ENCODE measurements around the gene CHTOP.

Gene CHTOP

GRCh38 chr1:153612755-153613331 lies 21.0 kb upstream of the CHTOP start, which contains the start of gene S100A16:
TSS of gene S100A16 (minus strand) at chr1:153613137. CDS start at chr1:153608151, 4,986 bp downstream.
- peak; percentile 86 for DNase-seq (ENCODE audit: low spot score)

- no peak for DNase-seq (ENCODE audit: low spot score)
These were observed 20.5 kb upstream of the CHTOP start for GRCh38 chr1:153613406-153613805.

- DNase-seq (ENCODE audit: low spot score): no peak
These were observed 19.5 kb upstream of the CHTOP start for GRCh38 chr1:153614189-153614900.

- no peak for DNase-seq (ENCODE audit: low spot score)
These were observed 19.0 kb upstream of the CHTOP start for GRCh38 chr1:153614906-153615305.

- DNase-seq (ENCODE audit: low spot score): no peak
These were observed 18.5 kb upstream of the CHTOP start for GRCh38 chr1:153615406-153615805.

- DNase-seq (ENCODE audit: low spot score): no peak
These were observed 17.5 kb upstream of the CHTOP start, which contains the start of gene S100A14 for GRCh38 chr1:153616144-153616916. TSS of gene S100A14 (minus strand) at chr1:153616325. CDS start at chr1:153615858, 467 bp downstream.

- no peak for DNase-seq (ENCODE audit: low spot score)
These were observed 17.0 kb upstream of the CHTOP start for GRCh38 chr1:153616917-153617311.

GRCh38 chr1:153617663-153618062 lies 16.2 kb upstream of the CHTOP start:
- peak; percentile 72 for DNase-seq (ENCODE audit: low spot score)

- no peak for DNase-seq (ENCODE audit: low spot score)
These were observed 14.7 kb upstream of the CHTOP start for GRCh38 chr1:153619171-153619570.

GRCh38 chr1:153623101-153623500 lies 10.8 kb upstream of the CHTOP start:
- no peak for DNase-seq (ENCODE audit: low spot score)

- no peak for DNase-seq (ENCODE audit: low spot score)
These were observed 8.8 kb upstream of the CHTOP start for GRCh38 chr1:153624965-153625611.

GRCh38 chr1:153626477-153626903 lies 7.4 kb upstream of the CHTOP start:
- no peak for DNase-seq (ENCODE audit: low spot score)

- DNase-seq (ENCODE audit: low spot score): peak; percentile 93
These were observed 6.8 kb upstream of the CHTOP start, which contains the start of gene S100A13 for GRCh38 chr1:153626904-153627714. TSS of gene S100A13 (minus strand) at chr1:153627505. CDS start at chr1:153626472, 1,033 bp downstream.

- no peak for DNase-seq (ENCODE audit: low spot score)
These were observed 5.9 kb upstream of the CHTOP start, which contains the start of gene S100A1 for GRCh38 chr1:153627715-153628626. TSS of gene S100A1 (plus strand) at chr1:153628434. CDS start at chr1:153630522, 2,088 bp downstream.

- DNase-seq (ENCODE audit: low spot score): no peak
These were observed 5.1 kb upstream of the CHTOP start for GRCh38 chr1:153628638-153629342.

GRCh38 chr1:153629343-153629665 lies 4.6 kb upstream of the CHTOP start:
- no peak for DNase-seq (ENCODE audit: low spot score)

GRCh38 chr1:153629971-153630370 lies 3.9 kb upstream of the CHTOP start:
- no peak for DNase-seq (ENCODE audit: low spot score)

- DNase-seq (ENCODE audit: low spot score): no peak
These were observed 3.5 kb upstream of the CHTOP start for GRCh38 chr1:153630384-153630783.

Measured in hepatic stellate cell (primary cell).